Measurements from ENCODE around the gene PTPRT.

PTPRT gene

DNA sequence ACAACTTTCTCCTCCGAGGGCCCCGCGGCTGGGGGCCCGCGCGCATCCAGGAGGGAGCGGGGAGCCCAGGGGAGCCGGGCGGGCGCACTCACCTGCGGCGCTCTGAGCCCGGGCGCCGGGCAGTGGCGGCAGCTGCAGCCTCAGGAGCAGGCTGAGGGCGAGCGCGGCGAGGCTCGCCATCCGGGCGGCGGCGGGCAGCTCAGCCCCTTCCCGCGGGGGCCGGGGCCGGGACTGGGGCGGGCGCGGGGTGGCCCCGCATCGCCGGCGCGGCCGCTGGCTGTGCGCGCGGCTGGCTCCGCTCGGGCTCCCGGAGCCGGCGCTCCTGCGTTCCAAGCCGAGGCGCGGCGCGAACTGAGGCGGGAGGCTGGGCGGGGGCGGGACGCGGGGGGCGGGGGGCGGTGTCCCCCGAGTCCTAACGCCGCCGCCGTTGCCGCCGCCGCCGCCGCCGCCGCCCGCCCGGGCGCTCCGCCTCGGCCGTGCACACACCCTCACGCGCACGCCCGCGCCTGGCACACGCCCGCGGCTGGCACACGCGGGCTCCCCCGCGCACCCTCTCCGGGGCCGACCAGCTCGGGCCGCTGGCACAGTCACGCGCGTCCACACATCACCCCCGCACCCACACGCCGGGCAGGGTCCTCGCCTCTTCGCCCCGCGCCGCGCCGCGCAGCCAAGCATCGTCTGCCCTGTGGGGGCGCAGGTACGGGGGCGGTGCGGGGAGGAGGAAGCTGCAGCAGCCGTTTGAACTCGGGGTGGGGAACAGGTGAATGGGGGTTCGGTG, at the start of gene PTPRT:
TSS of gene PTPRT (minus strand) at position 353 of the 778 bp plus-strand sequence. CDS start at position 180, 173 bp downstream.
- Mint-ChIP-seq H3K27ac (no peak within 1 kb of the TSS), H3K27me3 (peaks cover 25% of the 10 kb centered on the region), H3K9me3 (no peaks in the 10 kb centered on the region), H3K4me3 (no peak within 1 kb of the TSS), H3K4me1 (peaks cover 7% of the 10 kb centered on the region), H3K36me3 (no peaks in the 10 kb centered on the region)
- DNase-seq (ENCODE audit: low spot score in 2 of 2): no peak
- ATAC-seq (ENCODE audit: low read depth): no peak

GRCh38 chr20:43238833-43239232, 49.1 kb upstream of the PTPRT start:
- H3K27ac Mint-ChIP-seq: no peak overlapping the region
- H3K27me3 Mint-ChIP-seq: peaks cover 7% of the 10 kb centered on the region
- ATAC-seq (ENCODE audit: low read depth): no peak
- peaks cover 3% of the 10 kb centered on the region for H3K4me1 Mint-ChIP-seq
- H3K36me3 Mint-ChIP-seq: no peaks in the 10 kb centered on the region
- no peak for DNase-seq (ENCODE audit: low spot score in 2 of 2)
- H3K4me3 Mint-ChIP-seq: no peak overlapping the region
- peaks cover 8% of the 10 kb centered on the region for H3K9me3 Mint-ChIP-seq

DNA sequence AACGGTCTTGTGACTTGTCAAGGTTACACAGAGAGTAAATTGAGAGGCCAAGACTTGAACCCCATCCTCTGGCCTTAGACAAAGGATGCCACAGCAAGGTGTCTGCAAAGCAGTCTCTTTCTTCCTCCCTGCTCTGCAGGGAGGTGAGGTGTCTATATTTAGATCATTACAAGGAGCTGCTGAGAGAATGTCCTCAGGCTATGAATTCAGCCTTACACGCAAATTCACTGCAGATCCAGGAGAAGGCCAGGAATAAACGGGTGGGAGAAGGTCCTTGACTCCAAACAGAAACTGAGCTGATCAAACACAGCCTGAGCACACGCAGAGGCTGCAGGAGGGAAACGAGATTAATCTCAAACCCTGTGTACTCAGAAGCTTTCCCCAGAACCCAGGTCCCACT, 48.6 kb upstream of the PTPRT start:
- peaks cover 3% of the 10 kb centered on the region for H3K4me1 Mint-ChIP-seq
- DNase-seq (ENCODE audit: low spot score in 2 of 2): no peak
- ATAC-seq (ENCODE audit: low read depth): no peak
- H3K4me3 Mint-ChIP-seq: no peak overlapping the region
- peaks cover 4% of the 10 kb centered on the region for H3K27me3 Mint-ChIP-seq
- peaks cover 8% of the 10 kb centered on the region for H3K9me3 Mint-ChIP-seq
- H3K27ac Mint-ChIP-seq: no peak overlapping the region
- no peaks in the 10 kb centered on the region for H3K36me3 Mint-ChIP-seq

DNA sequence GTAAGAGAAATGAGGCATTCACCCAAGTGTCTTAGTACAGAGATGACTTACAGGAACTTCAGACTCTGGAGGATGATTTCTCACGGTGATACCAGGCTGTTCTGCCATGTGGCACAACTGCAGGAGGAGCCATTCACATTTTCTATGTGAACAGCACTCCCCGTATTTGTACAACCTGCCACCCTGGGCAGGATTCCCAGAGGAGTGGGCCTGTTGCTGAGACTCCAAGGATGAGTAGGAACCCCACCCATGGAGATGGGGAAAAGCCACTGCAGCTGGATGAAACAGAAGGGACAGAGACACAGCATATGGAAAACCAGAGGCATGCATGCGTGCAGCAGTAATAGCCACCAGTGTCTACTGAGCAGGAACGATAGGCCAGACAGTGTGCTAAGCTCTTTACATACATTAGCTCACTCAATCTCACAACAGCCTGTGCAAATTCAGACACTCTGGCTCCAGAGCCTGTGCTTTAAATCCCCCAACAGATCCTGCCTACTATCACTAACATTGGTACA, 48.0 kb upstream of the PTPRT start:
- Mint-ChIP-seq H3K27ac (no peak overlapping the region), H3K4me3 (no peak overlapping the region), H3K9me3 (peaks cover 8% of the 10 kb centered on the region), H3K27me3 (peaks cover 5% of the 10 kb centered on the region), H3K36me3 (no peaks in the 10 kb centered on the region), H3K4me1 (peaks cover 3% of the 10 kb centered on the region)
- no peak for DNase-seq (ENCODE audit: low spot score in 2 of 2)
- no peak for ATAC-seq (ENCODE audit: low read depth)

GRCh38 chr20:43235998-43236397, 46.3 kb upstream of the PTPRT start:
- Mint-ChIP-seq H3K4me3 (no peak overlapping the region), H3K4me1 (peaks cover 3% of the 10 kb centered on the region), H3K27me3 (peaks cover 5% of the 10 kb centered on the region), H3K36me3 (no peaks in the 10 kb centered on the region), H3K9me3 (peaks cover 8% of the 10 kb centered on the region), H3K27ac (no peak overlapping the region)
- DNase-seq (ENCODE audit: low spot score in 2 of 2) (no peak), ATAC-seq (ENCODE audit: low read depth) (no peak)

DNA sequence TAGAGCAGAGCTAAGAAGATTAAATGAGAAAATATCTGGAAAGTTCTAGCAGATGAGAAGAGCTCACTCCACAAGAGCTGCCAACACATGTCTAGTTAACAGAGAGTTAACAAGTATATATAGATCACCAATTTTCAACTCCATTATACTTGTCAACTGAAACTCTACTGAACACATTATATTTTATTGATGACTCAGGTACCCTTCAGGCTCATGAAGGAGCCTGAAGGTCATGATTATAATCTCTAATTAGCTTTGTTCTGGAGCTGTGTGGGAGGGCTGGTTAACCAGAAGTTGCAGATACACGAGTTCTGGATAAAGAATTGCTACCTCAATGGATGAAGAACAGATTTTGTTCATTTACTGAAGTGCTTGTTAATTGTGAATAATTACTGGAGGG, 42.1 kb upstream of the PTPRT start:
- Mint-ChIP-seq H3K27me3 (peaks cover 7% of the 10 kb centered on the region), H3K36me3 (no peaks in the 10 kb centered on the region), H3K4me1 (peaks cover under 1% of the 10 kb centered on the region), H3K9me3 (peaks cover 4% of the 10 kb centered on the region), H3K27ac (no peak overlapping the region), H3K4me3 (no peak overlapping the region)
- ATAC-seq (ENCODE audit: low read depth) (no peak), DNase-seq (ENCODE audit: low spot score in 2 of 2) (no peak)

GRCh38 chr20:43229696-43230095, 40.0 kb upstream of the PTPRT start:
- no peaks in the 10 kb centered on the region for H3K4me1 Mint-ChIP-seq
- no peaks in the 10 kb centered on the region for H3K36me3 Mint-ChIP-seq
- no peak overlapping the region for H3K4me3 Mint-ChIP-seq
- H3K27me3 Mint-ChIP-seq: peaks cover 6% of the 10 kb centered on the region
- DNase-seq (ENCODE audit: low spot score in 2 of 2) (no peak), ATAC-seq (ENCODE audit: low read depth) (no peak)
- H3K27ac Mint-ChIP-seq: no peak overlapping the region
- H3K9me3 Mint-ChIP-seq: peaks cover 4% of the 10 kb centered on the region

DNA sequence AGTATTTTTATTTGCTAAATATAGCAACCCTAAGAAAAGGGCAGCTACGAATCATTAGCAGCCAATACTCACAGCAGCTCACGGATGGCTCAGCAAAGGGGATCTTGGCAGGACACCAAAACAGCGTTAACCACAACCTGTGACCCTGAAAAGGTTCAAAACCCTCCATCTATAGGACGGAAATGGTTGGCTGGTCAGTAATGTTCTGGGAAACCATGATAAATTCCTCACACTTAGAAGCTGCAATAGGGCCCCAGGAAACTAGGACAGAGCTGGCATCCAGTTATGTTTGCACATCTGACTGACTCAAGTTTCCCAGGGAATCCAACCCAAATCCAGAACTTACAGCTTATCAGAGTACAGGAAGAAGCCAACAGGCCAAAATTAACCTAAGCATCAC, 30.9 kb upstream of the PTPRT start:
- H3K27ac Mint-ChIP-seq: no peak overlapping the region
- no peak overlapping the region for H3K4me3 Mint-ChIP-seq
- no peak for ATAC-seq (ENCODE audit: low read depth)
- no peak for DNase-seq (ENCODE audit: low spot score in 2 of 2)
- H3K9me3 Mint-ChIP-seq: peaks cover 2% of the 10 kb centered on the region
- H3K4me1 Mint-ChIP-seq: no peaks in the 10 kb centered on the region
- no peaks in the 10 kb centered on the region for H3K36me3 Mint-ChIP-seq
- peaks cover 10% of the 10 kb centered on the region for H3K27me3 Mint-ChIP-seq

- no peak for DNase-seq (ENCODE audit: low spot score in 2 of 2)
- Mint-ChIP-seq H3K4me1 (no peaks in the 10 kb centered on the region), H3K27ac (no peak overlapping the region), H3K9me3 (peaks cover 1% of the 10 kb centered on the region), H3K27me3 (peaks cover 5% of the 10 kb centered on the region), H3K4me3 (no peak overlapping the region), H3K36me3 (no peaks in the 10 kb centered on the region)
- ATAC-seq (ENCODE audit: low read depth): no peak
Measured at GRCh38 chr20:43210901-43211300, 21.2 kb upstream of the PTPRT start.

GRCh38 chr20:43209831-43210230, 20.1 kb upstream of the PTPRT start:
- DNase-seq (ENCODE audit: low spot score in 2 of 2) (no peak), ATAC-seq (ENCODE audit: low read depth) (no peak)
- H3K36me3 Mint-ChIP-seq: no peaks in the 10 kb centered on the region
- H3K4me1 Mint-ChIP-seq: no peaks in the 10 kb centered on the region
- H3K9me3 Mint-ChIP-seq: peaks cover 1% of the 10 kb centered on the region
- no peak overlapping the region for H3K27ac Mint-ChIP-seq
- H3K27me3 Mint-ChIP-seq: no peaks in the 10 kb centered on the region
- H3K4me3 Mint-ChIP-seq: no peak overlapping the region

- ATAC-seq (ENCODE audit: low read depth): no peak
- peaks cover 1% of the 10 kb centered on the region for H3K9me3 Mint-ChIP-seq
Measured at GRCh38 chr20:43205699-43206098, 16.0 kb upstream of the PTPRT start.

GRCh38 chr20:43202100-43202499, 12.4 kb upstream of the PTPRT start:
- peaks cover 3% of the 10 kb centered on the region for H3K27me3 Mint-ChIP-seq
- no peak overlapping the region for H3K27ac Mint-ChIP-seq
- H3K36me3 Mint-ChIP-seq: no peaks in the 10 kb centered on the region
- DNase-seq (ENCODE audit: low spot score in 2 of 2) (no peak), ATAC-seq (ENCODE audit: low read depth) (no peak)
- peaks cover 1% of the 10 kb centered on the region for H3K9me3 Mint-ChIP-seq
- no peak overlapping the region for H3K4me3 Mint-ChIP-seq
- H3K4me1 Mint-ChIP-seq: no peaks in the 10 kb centered on the region

More at GRCh38 chr20:43205699-43206098, 16.0 kb upstream of the PTPRT start:
- no peak for DNase-seq (ENCODE audit: low spot score in 2 of 2)
- Mint-ChIP-seq H3K27ac (no peak overlapping the region), H3K4me3 (no peak overlapping the region), H3K4me1 (no peaks in the 10 kb centered on the region), H3K27me3 (peaks cover 3% of the 10 kb centered on the region), H3K36me3 (no peaks in the 10 kb centered on the region)

DNA sequence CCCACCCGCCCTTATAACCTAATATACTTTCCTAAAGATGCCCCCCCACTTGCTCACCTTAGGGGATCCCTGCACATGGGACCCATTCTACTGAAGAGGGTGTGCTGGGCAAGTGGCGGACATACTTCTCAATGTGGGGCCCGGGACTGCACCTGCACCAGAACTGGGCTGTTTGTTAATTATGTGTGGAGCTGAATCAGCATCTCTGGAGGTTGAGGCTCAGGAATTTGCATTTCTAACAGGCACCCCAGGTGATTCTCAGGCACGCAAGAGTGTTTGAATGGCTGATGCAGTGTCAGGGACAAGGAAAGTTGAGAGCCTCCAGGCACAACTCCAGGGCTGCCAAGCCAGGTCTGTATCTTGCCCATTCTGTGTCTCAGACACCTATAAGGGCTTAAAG, 8.9 kb upstream of the PTPRT start:
- DNase-seq (ENCODE audit: low spot score in 2 of 2) (no peak), ATAC-seq (ENCODE audit: low read depth) (no peak)
- Mint-ChIP-seq H3K27me3 (peaks cover 5% of the 10 kb centered on the region), H3K9me3 (peaks cover 1% of the 10 kb centered on the region), H3K4me3 (no peak overlapping the region), H3K36me3 (no peaks in the 10 kb centered on the region), H3K27ac (no peak overlapping the region), H3K4me1 (no peaks in the 10 kb centered on the region)

DNA sequence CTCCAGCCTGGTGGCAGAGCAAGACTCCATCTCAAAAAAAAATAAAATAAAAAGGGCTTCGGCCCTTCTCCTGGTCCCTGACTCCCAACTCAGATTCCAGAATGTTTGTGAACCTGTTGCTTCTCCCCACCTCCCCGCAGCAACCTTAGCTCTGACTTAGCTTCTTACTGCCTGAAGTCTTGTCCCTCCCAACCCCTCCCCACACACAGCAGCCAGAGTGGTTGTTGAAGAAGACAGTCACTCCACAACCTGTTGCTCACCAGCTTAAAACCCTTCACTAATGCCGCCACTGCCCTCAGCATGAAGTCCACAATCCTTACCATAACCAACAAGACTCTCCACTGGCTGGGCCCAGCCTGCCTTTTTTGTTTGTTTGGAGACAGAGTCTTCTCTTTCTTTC, 6.5 kb upstream of the PTPRT start:
- no peak for ATAC-seq (ENCODE audit: low read depth)
- Mint-ChIP-seq H3K27ac (no peak overlapping the region), H3K9me3 (peaks cover 1% of the 10 kb centered on the region), H3K36me3 (no peaks in the 10 kb centered on the region), H3K4me1 (no peaks in the 10 kb centered on the region), H3K4me3 (no peak overlapping the region), H3K27me3 (peaks cover 6% of the 10 kb centered on the region)
- no peak for DNase-seq (ENCODE audit: low spot score in 2 of 2)

DNA sequence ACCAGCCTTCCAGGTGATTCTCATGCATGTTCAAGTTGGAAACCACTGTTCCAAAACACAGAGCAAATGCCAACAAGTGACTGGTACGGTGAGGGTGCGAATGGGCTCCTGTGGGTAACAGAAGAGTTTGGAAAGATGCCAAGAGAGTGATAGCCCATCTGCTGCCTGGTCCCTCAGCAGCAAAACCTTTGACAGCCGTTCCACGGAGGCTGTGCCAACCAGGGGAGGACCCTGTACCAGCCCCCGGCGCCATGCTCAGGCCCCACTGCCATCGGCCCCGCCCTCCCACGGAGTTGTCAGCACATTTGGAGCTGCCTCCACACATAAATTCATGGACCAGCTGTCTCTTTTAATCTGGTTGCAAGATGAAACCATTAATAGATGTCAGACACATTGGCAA, 4.4 kb upstream of the PTPRT start:
- H3K4me1 Mint-ChIP-seq: peaks cover 2% of the 10 kb centered on the region
- no peak overlapping the region for H3K27ac Mint-ChIP-seq
- H3K36me3 Mint-ChIP-seq: no peaks in the 10 kb centered on the region
- no peak overlapping the region for H3K4me3 Mint-ChIP-seq
- H3K9me3 Mint-ChIP-seq: no peaks in the 10 kb centered on the region
- no peak for DNase-seq (ENCODE audit: low spot score in 2 of 2)
- peaks cover 11% of the 10 kb centered on the region for H3K27me3 Mint-ChIP-seq
- ATAC-seq (ENCODE audit: low read depth): no peak
